HEK293 (cell line): Measurements from ENCODE around the gene RNF175.

Source experiments
- CTCF ChIA-PET: fragments of 350-600 bp; formaldehyde crosslinking; extraction: SDS; loops from one replicate; lab custom pipeline; 2021; ENCODE audit warnings: antibody characterized with exemption; lab: Yijun Ruan, JAX
- POLR2A ChIA-PET: fragments of 300-600 bp; formaldehyde crosslinking; extraction: SDS; loops from one replicate; lab custom pipeline; 2020; ENCODE audit warnings: antibody characterized with exemption, inconsistent platforms; lab: Yijun Ruan, JAX
- H3K27ac ChIP-seq: fragments of 200-500 bp; sonication (Bioruptor generic); 2 replicates; pipeline ENCODE4 v1.5.1; 2014; ENCODE audit warnings: low read depth, low read length, control low read depth, inconsistent platforms; ENCODE audit errors: extremely low read depth
- H3K36me3 ChIP-seq, 2 experiments: fragments of 200-500 bp in 1 of 2; sonication (Bioruptor generic) in 1 of 2; 1 replicate in 1 of 2; 2 replicates in 1 of 2; pipeline ENCODE4 v1.5.1; 2014 to 2017; ENCODE audit warnings: inconsistent platforms in 2 of 2, low read length in 2 of 2; ENCODE audit not compliant: control insufficient read depth in 2 of 2, insufficient read depth in 1 of 2
- H3K4me1 ChIP-seq: fragments of 200-500 bp; sonication (Bioruptor generic); 2 replicates; pipeline ENCODE4 v1.5.1; 2014; ENCODE audit warnings: mild to moderate bottlenecking, low read length, inconsistent platforms; ENCODE audit not compliant: control insufficient read depth, insufficient read depth
- H3K4me3 ChIP-seq: 2 replicates; pipeline ENCODE4 v1.5.1; 2011; ENCODE audit warnings: low read depth, mild to moderate bottlenecking, control low read depth, low read length, moderate library complexity
- H3K9me3 ChIP-seq: fragments of 200-500 bp; sonication (Bioruptor generic); 2 replicates; pipeline ENCODE4 v1.5.1; 2014; ENCODE audit warnings: low read depth, low read length, inconsistent platforms; ENCODE audit not compliant: control insufficient read depth, insufficient read depth
- BCL11B ChIP-seq: fragments of 450-650 bp; formaldehyde crosslinking; IDR thresholded peaks from 2 replicates; pipeline ENCODE4 v1.5.1; 2016; ENCODE audit warnings: low read depth, missing biosample characterization, missing genetic modification characterization
- GFI1B ChIP-seq: fragments of 450-650 bp; formaldehyde crosslinking; IDR thresholded peaks from 2 replicates; pipeline ENCODE4 v1.5.1; 2016; ENCODE audit warnings: missing biosample characterization, missing genetic modification characterization
- KLF16 ChIP-seq: fragments of 450-650 bp; formaldehyde crosslinking; IDR thresholded peaks from 2 replicates; pipeline ENCODE4 v1.5.1; 2017; ENCODE audit warnings: missing biosample characterization, missing genetic modification characterization
- MYNN ChIP-seq: fragments of 450-650 bp; formaldehyde crosslinking; IDR thresholded peaks from 2 replicates; pipeline ENCODE4 v1.5.1; 2016; ENCODE audit warnings: missing biosample characterization, missing genetic modification characterization, borderline replicate concordance
- TRIM28 ChIP-seq: IDR thresholded peaks from 2 replicates; pipeline ENCODE4 v1.6.1; 2011; ENCODE audit warnings: low read length, control low read depth, borderline replicate concordance
- ZNF248 ChIP-seq: fragments of 450-650 bp; formaldehyde crosslinking; IDR thresholded peaks from 2 replicates; pipeline ENCODE4 v1.5.1; 2017; ENCODE audit warnings: missing biosample characterization, missing genetic modification characterization
- ZNF302 ChIP-seq: fragments of 450-650 bp; formaldehyde crosslinking; IDR thresholded peaks from 2 replicates; pipeline ENCODE4 v1.5.1; 2016; ENCODE audit warnings: missing biosample characterization, missing genetic modification characterization, low read depth
- ZNF311 ChIP-seq: fragments of 450-650 bp; formaldehyde crosslinking; IDR thresholded peaks from 2 replicates; pipeline ENCODE4 v1.5.1; 2017; ENCODE audit warnings: missing biosample characterization, missing genetic modification characterization, borderline replicate concordance
- ZNF341 ChIP-seq: fragments of 450-650 bp; formaldehyde crosslinking; IDR thresholded peaks from 2 replicates; pipeline ENCODE4; 2016; ENCODE audit warnings: low read depth, missing biosample characterization, missing genetic modification characterization
- ZNF350 ChIP-seq: fragments of 450-650 bp; formaldehyde crosslinking; IDR thresholded peaks from 2 replicates; pipeline ENCODE4 v1.5.0; 2017; ENCODE audit warnings: missing biosample characterization, mild to moderate bottlenecking, missing genetic modification characterization
- ZNF366 ChIP-seq: fragments of 450-650 bp; formaldehyde crosslinking; conservative IDR thresholded peaks from 2 replicates; pipeline ENCODE4 v1.5.1; 2016; ENCODE audit warnings: missing biosample characterization, missing genetic modification characterization
- ZNF433 ChIP-seq: fragments of 450-650 bp; formaldehyde crosslinking; IDR thresholded peaks from 2 replicates; pipeline ENCODE4 v1.5.1; 2016; ENCODE audit warnings: missing biosample characterization, missing genetic modification characterization, low read depth
- ZNF473 ChIP-seq: fragments of 450-650 bp; formaldehyde crosslinking; IDR thresholded peaks from 2 replicates; pipeline ENCODE4 v1.5.1; 2017; ENCODE audit warnings: missing biosample characterization, missing genetic modification characterization
- ZNF596 ChIP-seq: fragments of 450-650 bp; IDR thresholded peaks from 2 replicates; pipeline ENCODE4 v1.5.0; 2018; ENCODE audit warnings: missing biosample characterization, mild to moderate bottlenecking, missing genetic modification characterization, moderate library complexity
- ZNF792 ChIP-seq: fragments of 450-650 bp; formaldehyde crosslinking; IDR thresholded peaks from 2 replicates; pipeline ENCODE4 v1.5.1; 2016; ENCODE audit warnings: missing biosample characterization, missing genetic modification characterization
- ZSCAN30 ChIP-seq: fragments of 450-650 bp; IDR thresholded peaks from 2 replicates; pipeline ENCODE4 v1.5.1; 2018; ENCODE audit warnings: missing biosample characterization, mild to moderate bottlenecking, missing genetic modification characterization, moderate library complexity
- TF ChIP-seq, protein P1 (sequence below): fragments of 450-650 bp; formaldehyde crosslinking; IDR thresholded peaks from 2 replicates; pipeline ENCODE4 v1.5.1; 2016; ENCODE audit warnings: missing biosample characterization, missing genetic modification characterization
- TF ChIP-seq, protein P2 (sequence below): fragments of 450-650 bp; IDR thresholded peaks from 2 replicates; pipeline ENCODE4 v1.5.1; 2018; ENCODE audit warnings: missing biosample characterization, mild to moderate bottlenecking, missing genetic modification characterization
- TF ChIP-seq, protein P3 (sequence below): fragments of 450-650 bp; formaldehyde crosslinking; IDR thresholded peaks from 2 replicates; pipeline ENCODE4 v1.5.1; 2016; ENCODE audit warnings: missing biosample characterization, missing genetic modification characterization
- TF ChIP-seq, protein P4 (sequence below): fragments of 450-650 bp; formaldehyde crosslinking; IDR thresholded peaks from 2 replicates; pipeline ENCODE4 v1.5.1; 2016; ENCODE audit warnings: missing biosample characterization, missing genetic modification characterization

Gene RNF175

GRCh38 chr4:153765894-153766293, 6.1 kb upstream of the RNF175 start:
- ChIA-PET CTCF (interaction anchor here (0.8 kb wide), 1 partner anchor 288 kb away, joined by 3 read pairs; no protein-coding TSS in a partner anchor), POLR2A (no interaction called here)
- TF ChIP-seq ZNF792 (tag by site-specific recombination) (no peak), ZNF473 (tag by site-specific recombination) (no peak), GFI1B (no peak), ZNF302 (tag by site-specific recombination) (no peak), ZNF341 (tag by site-specific recombination) (no peak), ZNF350 (tag by site-specific recombination) (no peak), MYNN (no peak), ZNF596 (tag by site-specific recombination) (no peak), ZNF433 (tag by site-specific recombination) (no peak), TRIM28 (no peak), KLF16 (tag by site-specific recombination) (no peak), ZNF366 (tag by site-specific recombination) (no peak), BCL11B (tag by site-specific recombination) (no peak), ZNF248 (tag by site-specific recombination) (no peak), ZSCAN30 (tag by site-specific recombination) (no peak)
- TF ChIP-seq, protein P1, sequence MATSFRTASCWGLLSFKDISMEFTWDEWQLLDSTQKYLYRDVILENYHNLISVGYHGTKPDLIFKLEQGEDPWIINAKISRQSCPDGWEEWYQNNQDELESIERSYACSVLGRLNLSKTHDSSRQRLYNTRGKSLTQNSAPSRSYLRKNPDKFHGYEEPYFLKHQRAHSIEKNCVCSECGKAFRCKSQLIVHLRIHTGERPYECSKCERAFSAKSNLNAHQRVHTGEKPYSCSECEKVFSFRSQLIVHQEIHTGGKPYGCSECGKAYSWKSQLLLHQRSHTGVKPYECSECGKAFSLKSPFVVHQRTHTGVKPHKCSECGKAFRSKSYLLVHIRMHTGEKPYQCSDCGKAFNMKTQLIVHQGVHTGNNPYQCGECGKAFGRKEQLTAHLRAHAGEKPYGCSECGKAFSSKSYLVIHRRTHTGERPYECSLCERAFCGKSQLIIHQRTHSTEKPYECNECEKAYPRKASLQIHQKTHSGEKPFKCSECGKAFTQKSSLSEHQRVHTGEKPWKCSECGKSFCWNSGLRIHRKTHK = no peak
- H3K9me3 ChIP-seq = no peaks in the 10 kb centered on the region
- no peak overlapping the region for H3K4me3 ChIP-seq
- no peaks in the 10 kb centered on the region for H3K36me3 ChIP-seq
- no peak overlapping the region for H3K27ac ChIP-seq
- no peaks in the 10 kb centered on the region for H3K4me1 ChIP-seq

DNA sequence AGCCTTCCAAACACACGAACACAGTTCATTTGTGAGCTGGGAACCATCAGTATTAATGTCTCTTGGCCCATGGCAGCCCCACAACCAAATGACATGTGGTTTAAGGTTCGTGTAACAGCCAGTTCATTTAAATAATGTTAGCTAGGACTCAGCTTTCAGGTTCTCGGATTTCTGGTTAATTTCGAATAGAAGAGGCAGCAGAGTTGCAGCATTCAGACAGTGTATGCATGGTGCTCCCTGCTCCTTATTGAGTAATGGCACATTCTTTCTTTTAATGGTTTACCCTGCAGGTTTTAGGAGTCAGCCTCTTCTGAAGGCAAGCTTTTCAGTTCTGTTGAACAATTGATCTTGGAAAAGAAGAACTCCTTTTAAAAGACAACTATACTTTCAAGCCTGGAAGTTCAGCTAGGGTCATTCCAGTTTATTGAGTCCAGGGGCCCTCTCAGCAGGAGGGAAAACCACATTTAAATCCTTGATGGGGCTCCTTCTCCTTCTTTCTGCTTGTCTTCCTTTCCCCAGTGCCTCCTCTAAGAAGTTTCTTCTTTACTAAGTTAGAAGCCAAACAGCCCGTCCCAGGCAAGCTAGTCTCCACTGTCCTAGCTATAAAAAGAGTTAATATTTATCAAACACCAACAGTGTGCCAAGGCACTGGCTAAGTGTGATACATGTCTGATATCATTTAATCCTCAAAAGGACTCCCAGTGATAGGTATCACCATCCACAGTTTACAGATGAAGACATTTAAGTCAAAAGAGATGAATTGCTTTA, 5.0 kb upstream of the RNF175 start:
- CTCF ChIA-PET = interaction anchor here (0.6 to 1.1 kb wide), 7 partner anchors 12 to 1045 kb away, joined by 3 to 5 read pairs (median 4); no protein-coding TSS in a partner anchor

More for the DNA sequence above, 5.0 kb upstream of the RNF175 start:
- H3K36me3 ChIP-seq = no peaks in the 10 kb centered on the region
- H3K4me1 ChIP-seq = no peaks in the 10 kb centered on the region
- POLR2A ChIA-PET = no interaction called here
- TF ChIP-seq, protein P2, sequence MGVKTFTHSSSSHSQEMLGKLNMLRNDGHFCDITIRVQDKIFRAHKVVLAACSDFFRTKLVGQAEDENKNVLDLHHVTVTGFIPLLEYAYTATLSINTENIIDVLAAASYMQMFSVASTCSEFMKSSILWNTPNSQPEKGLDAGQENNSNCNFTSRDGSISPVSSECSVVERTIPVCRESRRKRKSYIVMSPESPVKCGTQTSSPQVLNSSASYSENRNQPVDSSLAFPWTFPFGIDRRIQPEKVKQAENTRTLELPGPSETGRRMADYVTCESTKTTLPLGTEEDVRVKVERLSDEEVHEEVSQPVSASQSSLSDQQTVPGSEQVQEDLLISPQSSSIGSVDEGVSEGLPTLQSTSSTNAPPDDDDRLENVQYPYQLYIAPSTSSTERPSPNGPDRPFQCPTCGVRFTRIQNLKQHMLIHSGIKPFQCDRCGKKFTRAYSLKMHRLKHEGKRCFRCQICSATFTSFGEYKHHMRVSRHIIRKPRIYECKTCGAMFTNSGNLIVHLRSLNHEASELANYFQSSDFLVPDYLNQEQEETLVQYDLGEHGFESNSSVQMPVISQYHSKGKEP (tag by site-specific recombination) = peak; percentile 73
- no peak for TF ChIP-seq ZNF311 (tag by site-specific recombination)
- TF ChIP-seq, protein P3, sequence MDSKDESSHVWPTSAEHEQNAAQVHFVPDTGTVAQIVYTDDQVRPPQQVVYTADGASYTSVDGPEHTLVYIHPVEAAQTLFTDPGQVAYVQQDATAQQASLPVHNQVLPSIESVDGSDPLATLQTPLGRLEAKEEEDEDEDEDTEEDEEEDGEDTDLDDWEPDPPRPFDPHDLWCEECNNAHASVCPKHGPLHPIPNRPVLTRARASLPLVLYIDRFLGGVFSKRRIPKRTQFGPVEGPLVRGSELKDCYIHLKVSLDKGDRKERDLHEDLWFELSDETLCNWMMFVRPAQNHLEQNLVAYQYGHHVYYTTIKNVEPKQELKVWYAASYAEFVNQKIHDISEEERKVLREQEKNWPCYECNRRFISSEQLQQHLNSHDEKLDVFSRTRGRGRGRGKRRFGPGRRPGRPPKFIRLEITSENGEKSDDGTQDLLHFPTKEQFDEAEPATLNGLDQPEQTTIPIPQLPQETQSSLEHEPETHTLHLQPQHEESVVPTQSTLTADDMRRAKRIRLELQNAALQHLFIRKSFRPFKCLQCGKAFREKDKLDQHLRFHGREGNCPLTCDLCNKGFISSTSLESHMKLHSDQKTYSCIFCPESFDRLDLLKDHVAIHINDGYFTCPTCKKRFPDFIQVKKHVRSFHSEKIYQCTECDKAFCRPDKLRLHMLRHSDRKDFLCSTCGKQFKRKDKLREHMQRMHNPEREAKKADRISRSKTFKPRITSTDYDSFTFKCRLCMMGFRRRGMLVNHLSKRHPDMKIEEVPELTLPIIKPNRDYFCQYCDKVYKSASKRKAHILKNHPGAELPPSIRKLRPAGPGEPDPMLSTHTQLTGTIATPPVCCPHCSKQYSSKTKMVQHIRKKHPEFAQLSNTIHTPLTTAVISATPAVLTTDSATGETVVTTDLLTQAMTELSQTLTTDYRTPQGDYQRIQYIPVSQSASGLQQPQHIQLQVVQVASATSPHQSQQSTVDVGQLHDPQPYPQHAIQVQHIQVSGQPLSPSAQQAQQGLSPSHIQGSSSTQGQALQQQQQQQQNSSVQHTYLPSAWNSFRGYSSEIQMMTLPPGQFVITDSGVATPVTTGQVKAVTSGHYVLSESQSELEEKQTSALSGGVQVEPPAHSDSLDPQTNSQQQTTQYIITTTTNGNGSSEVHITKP (tag by site-specific recombination) = 0 out of 2 replicates have a peak, but pooled peaks have one; percentile 43
- TF ChIP-seq, protein P4, sequence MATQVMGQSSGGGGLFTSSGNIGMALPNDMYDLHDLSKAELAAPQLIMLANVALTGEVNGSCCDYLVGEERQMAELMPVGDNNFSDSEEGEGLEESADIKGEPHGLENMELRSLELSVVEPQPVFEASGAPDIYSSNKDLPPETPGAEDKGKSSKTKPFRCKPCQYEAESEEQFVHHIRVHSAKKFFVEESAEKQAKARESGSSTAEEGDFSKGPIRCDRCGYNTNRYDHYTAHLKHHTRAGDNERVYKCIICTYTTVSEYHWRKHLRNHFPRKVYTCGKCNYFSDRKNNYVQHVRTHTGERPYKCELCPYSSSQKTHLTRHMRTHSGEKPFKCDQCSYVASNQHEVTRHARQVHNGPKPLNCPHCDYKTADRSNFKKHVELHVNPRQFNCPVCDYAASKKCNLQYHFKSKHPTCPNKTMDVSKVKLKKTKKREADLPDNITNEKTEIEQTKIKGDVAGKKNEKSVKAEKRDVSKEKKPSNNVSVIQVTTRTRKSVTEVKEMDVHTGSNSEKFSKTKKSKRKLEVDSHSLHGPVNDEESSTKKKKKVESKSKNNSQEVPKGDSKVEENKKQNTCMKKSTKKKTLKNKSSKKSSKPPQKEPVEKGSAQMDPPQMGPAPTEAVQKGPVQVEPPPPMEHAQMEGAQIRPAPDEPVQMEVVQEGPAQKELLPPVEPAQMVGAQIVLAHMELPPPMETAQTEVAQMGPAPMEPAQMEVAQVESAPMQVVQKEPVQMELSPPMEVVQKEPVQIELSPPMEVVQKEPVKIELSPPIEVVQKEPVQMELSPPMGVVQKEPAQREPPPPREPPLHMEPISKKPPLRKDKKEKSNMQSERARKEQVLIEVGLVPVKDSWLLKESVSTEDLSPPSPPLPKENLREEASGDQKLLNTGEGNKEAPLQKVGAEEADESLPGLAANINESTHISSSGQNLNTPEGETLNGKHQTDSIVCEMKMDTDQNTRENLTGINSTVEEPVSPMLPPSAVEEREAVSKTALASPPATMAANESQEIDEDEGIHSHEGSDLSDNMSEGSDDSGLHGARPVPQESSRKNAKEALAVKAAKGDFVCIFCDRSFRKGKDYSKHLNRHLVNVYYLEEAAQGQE (tag by site-specific recombination) = no peak
- TF ChIP-seq, all 188 proteins: peak for 2
- H3K27ac ChIP-seq = no peak overlapping the region
- H3K9me3 ChIP-seq = no peaks in the 10 kb centered on the region
- no peak overlapping the region for H3K4me3 ChIP-seq
